Vagina (tissue), 2 donors: ENCODE data around the gene ADAM11. TPM values are rescaled to one million over a fixed set of nuclear protein-coding genes. Genes with fewer than 3 reads are reported as not detected.
"Not testable (repeated sequence)": the region's sequence is repeated elsewhere in the genome, so short reads cannot be mapped to it uniquely, and the experiment has no call there.

ENCODE experiments used
- DNase-seq, 2 donors: peaks; one replicate each; pipeline ENCODE4 v3.0.0-alpha.2; 2017; ENCODE audit errors: extremely low spot score in 2 of 2
- H3K27ac ChIP-seq: fragments of 200-600 bp; sonication (generic); one replicate; pipeline ENCODE4 v1.5.1; 2019
- H3K27me3 ChIP-seq: fragments of 200-600 bp; sonication (generic); one replicate; pipeline ENCODE4 v1.5.1; 2019
- H3K36me3 ChIP-seq, 2 donors: fragments of 200-600 bp; sonication (generic); one replicate each; pipeline ENCODE4 v1.5.1; 2017 to 2019
- H3K4me1 ChIP-seq: fragments of 200-600 bp; sonication (generic); one replicate; pipeline ENCODE4 v1.5.1; 2019
- H3K4me3 ChIP-seq, 2 donors: fragments of 200-600 bp; sonication (generic); 1 replicate in 1 of 2; 2 replicates in 1 of 2; pipeline ENCODE4 v1.5.1; 2016 to 2019
- H3K9me3 ChIP-seq: fragments of 200-600 bp; sonication (generic); one replicate; pipeline ENCODE4 v1.5.1; 2019
- CTCF ChIP-seq, 3 experiments: fragments of 450-650 bp in 2 of 3; fragments of 200-600 bp in 1 of 3; sonication (generic) in 1 of 3; IDR thresholded peaks; one replicate each; pipeline ENCODE4 v1.5.1; 2017 to 2019; ENCODE audit warnings: antibody characterized with exemption in 3 of 3, mild to moderate bottlenecking in 2 of 3, moderate library complexity in 2 of 3
- POLR2A ChIP-seq, 2 donors: fragments of 450-650 bp; IDR thresholded peaks; one replicate each; pipeline ENCODE4 v1.6.1; 2017; ENCODE audit warnings: antibody characterized with exemption in 2 of 2, mild to moderate bottlenecking in 2 of 2, moderate library complexity in 2 of 2
- POLR2AphosphoS5 ChIP-seq, 2 donors: sonication (generic); formaldehyde crosslinking; IDR thresholded peaks; one replicate each; pipeline ENCODE4 v1.9.0; 2017; ENCODE audit warnings: antibody characterized with exemption in 2 of 2, mild to moderate bottlenecking in 2 of 2, low read depth in 1 of 2; ENCODE audit not compliant: insufficient read depth in 1 of 2
- intact Hi-C: fragments of 100-400 bp; cut with DNase I; formaldehyde crosslinking; loops from one replicate; pipeline ENCODE4 v1.15.1; 2023
- total RNA-seq: library from RNA; depleted of rRNA; stranded (reverse); fragments of >200 nt; gene quantifications from one replicate; pipeline ENCODE4 v1.2.3, GENCODE V29; 2016

The ADAM11 gene
- total RNA-seq, 1 donor from 2014 or later: 3.7 TPM

GRCh38 chr17:44752953-44753861, 5.6 kb upstream of the ADAM11 start:
- Histone ChIP-seq H3K4me1 (peaks cover 1% of the 10 kb centered on the region), H3K27ac (no peak overlapping the region), H3K36me3 (no peaks in the 10 kb centered on the region), H3K27me3 (no peaks in the 10 kb centered on the region), H3K4me3 (no peak overlapping the region), H3K9me3 (no peaks in the 10 kb centered on the region)
- TF ChIP-seq CTCF (IDR thresholded peaks at IDR 0.05) (no peak), POLR2AphosphoS5 (IDR thresholded peaks at IDR 0.05; ENCODE audit: insufficient read depth in 1 of 2, low read depth in 1 of 2) (no peak), POLR2A (IDR thresholded peaks at IDR 0.05) (no peak)
- DNase-seq: no peak
- intact Hi-C loops: no loop called here

GRCh38 chr17:44754276-44754675, 4.5 kb upstream of the ADAM11 start:
- Histone ChIP-seq H3K4me3 (no peak overlapping the region), H3K36me3 (no peaks in the 10 kb centered on the region), H3K27me3 (no peaks in the 10 kb centered on the region), H3K27ac (no peak overlapping the region), H3K4me1 (peaks cover 9% of the 10 kb centered on the region), H3K9me3 (no peaks in the 10 kb centered on the region)
- intact Hi-C loops: no loop called here
- no peak for DNase-seq
- TF ChIP-seq POLR2AphosphoS5 (IDR thresholded peaks at IDR 0.05; ENCODE audit: insufficient read depth in 1 of 2, low read depth in 1 of 2) (no peak), POLR2A (IDR thresholded peaks at IDR 0.05) (no peak), CTCF (IDR thresholded peaks at IDR 0.05) (no peak)

GRCh38 chr17:44755180-44755579, 3.6 kb upstream of the ADAM11 start:
- intact Hi-C loops, H3K36me3 ChIP-seq: not testable (repeated sequence)

GRCh38 chr17:44757045-44757917, 1.5 kb upstream of the ADAM11 start:
- no peak for DNase-seq
- no peak for TF ChIP-seq POLR2A (IDR thresholded peaks at IDR 0.05)
- TF ChIP-seq POLR2AphosphoS5 (IDR thresholded peaks at IDR 0.05; ENCODE audit: insufficient read depth in 1 of 2, low read depth in 1 of 2): no peak
- no peak for TF ChIP-seq CTCF (IDR thresholded peaks at IDR 0.05)
- no peaks in the 10 kb centered on the region for H3K27me3 ChIP-seq
- H3K27ac ChIP-seq: no peak overlapping the region
- no peaks in the 10 kb centered on the region for H3K9me3 ChIP-seq
- intact Hi-C loops: no loop called here
- H3K4me3 ChIP-seq: no peak overlapping the region
- H3K36me3 ChIP-seq: no peaks in the 10 kb centered on the region
- H3K4me1 ChIP-seq: peaks cover 15% of the 10 kb centered on the region

More at GRCh38 chr17:44755180-44755579, 3.6 kb upstream of the ADAM11 start:
- H3K4me3 ChIP-seq, H3K27ac ChIP-seq, H3K9me3 ChIP-seq, DNase-seq, H3K27me3 ChIP-seq: not testable (repeated sequence)
- H3K4me1 ChIP-seq: peaks cover 15% of the 10 kb centered on the region

- intact Hi-C loops: no loop called here
- DNase-seq: no peak
- TF ChIP-seq POLR2A (IDR thresholded peaks at IDR 0.05) (no peak), POLR2AphosphoS5 (IDR thresholded peaks at IDR 0.05; ENCODE audit: insufficient read depth in 1 of 2, low read depth in 1 of 2) (no peak), CTCF (IDR thresholded peaks at IDR 0.05) (no peak)
- Histone ChIP-seq H3K27ac (no peak overlapping the region), H3K4me3 (no peak overlapping the region), H3K36me3 (no peaks in the 10 kb centered on the region), H3K9me3 (no peaks in the 10 kb centered on the region), H3K27me3 (no peaks in the 10 kb centered on the region), H3K4me1 (peaks cover 15% of the 10 kb centered on the region)
Measured at GRCh38 chr17:44757918-44758413, 822 bp upstream of the ADAM11 start.
